ENCODE data around the gene NMUR1.

NMUR1 gene

DNA sequence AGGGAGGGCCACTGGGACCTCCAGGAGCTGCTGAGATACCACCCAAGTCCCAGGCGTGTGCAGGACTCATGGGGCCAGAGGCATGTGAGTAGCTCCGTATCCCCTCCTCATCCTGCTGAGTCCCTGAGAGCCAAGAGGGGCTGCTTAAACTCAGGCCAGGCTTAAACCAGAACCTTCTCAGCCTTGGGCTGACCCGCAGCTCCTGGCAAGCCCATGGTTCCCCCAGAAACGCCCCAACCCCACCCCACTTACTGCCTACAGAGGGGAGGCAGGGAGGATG is 2.5 kb upstream of the NMUR1 start:
- POLR2A ChIA-PET: interaction anchor here (0.6 to 1.8 kb wide), 3 partner anchors 11 to 1120 kb away, joined by 3 to 8 read pairs (median 6); partner anchors contain the start of gene NCL
- Histone ChIP-seq H3K4me3 (ENCODE audit: low read depth, low read length) (no peak overlapping the region), H3K4me1 (ENCODE audit: control insufficient read depth, insufficient read depth, low read length) (no peaks in the 10 kb centered on the region), H3K36me3 (ENCODE audit: control insufficient read depth in 2 of 2, insufficient read depth in 1 of 2, low read length in 2 of 2) (no peaks in the 10 kb centered on the region), H3K9me3 (ENCODE audit: control insufficient read depth, insufficient read depth, low read depth, low read length) (no peaks in the 10 kb centered on the region), H3K27ac (ENCODE audit: extremely low read depth, low read depth, low read length) (no peak overlapping the region)
- CTCF ChIA-PET: interaction anchor here (0.6 to 2.2 kb wide), 5 partner anchors 26 to 1421 kb away, joined by 3 to 9 read pairs (median 4); no protein-coding TSS in a partner anchor
- TF ChIP-seq, protein P1, sequence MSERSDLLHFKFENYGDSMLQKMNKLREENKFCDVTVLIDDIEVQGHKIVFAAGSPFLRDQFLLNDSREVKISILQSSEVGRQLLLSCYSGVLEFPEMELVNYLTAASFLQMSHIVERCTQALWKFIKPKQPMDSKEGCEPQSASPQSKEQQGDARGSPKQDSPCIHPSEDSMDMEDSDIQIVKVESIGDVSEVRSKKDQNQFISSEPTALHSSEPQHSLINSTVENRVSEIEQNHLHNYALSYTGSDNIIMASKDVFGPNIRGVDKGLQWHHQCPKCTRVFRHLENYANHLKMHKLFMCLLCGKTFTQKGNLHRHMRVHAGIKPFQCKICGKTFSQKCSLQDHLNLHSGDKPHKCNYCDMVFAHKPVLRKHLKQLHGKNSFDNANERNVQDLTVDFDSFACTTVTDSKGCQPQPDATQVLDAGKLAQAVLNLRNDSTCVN (tag by site-specific recombination; optimal IDR thresholded peaks at IDR 0.05): no peak
- TF ChIP-seq ZNF221 (tag by site-specific recombination; IDR thresholded peaks at IDR 0.05; ENCODE audit: borderline replicate concordance) (no peak), SP2 (tag by site-specific recombination; IDR thresholded peaks at IDR 0.05) (no peak), ZEB2 (tag by site-specific recombination; IDR thresholded peaks at IDR 0.05) (no peak), KLF1 (tag by site-specific recombination; IDR thresholded peaks at IDR 0.05) (no peak), ZNF416 (tag by site-specific recombination; IDR thresholded peaks at IDR 0.05) (no peak), HOXC10 (CRISPR knock-in tag; IDR thresholded peaks at IDR 0.05) (no peak), HOXA7 (CRISPR knock-in tag; IDR thresholded peaks at IDR 0.05; ENCODE audit: borderline replicate concordance) (no peak), ZNF510 (tag by site-specific recombination; IDR thresholded peaks at IDR 0.05; ENCODE audit: insufficient replicate concordance) (no peak), TCF7L2 (IDR thresholded peaks at IDR 0.05; ENCODE audit: borderline replicate concordance, low read depth, low read length) (no peak), GLI4 (tag by site-specific recombination; IDR thresholded peaks at IDR 0.05) (no peak)
- TF ChIP-seq, protein P2, sequence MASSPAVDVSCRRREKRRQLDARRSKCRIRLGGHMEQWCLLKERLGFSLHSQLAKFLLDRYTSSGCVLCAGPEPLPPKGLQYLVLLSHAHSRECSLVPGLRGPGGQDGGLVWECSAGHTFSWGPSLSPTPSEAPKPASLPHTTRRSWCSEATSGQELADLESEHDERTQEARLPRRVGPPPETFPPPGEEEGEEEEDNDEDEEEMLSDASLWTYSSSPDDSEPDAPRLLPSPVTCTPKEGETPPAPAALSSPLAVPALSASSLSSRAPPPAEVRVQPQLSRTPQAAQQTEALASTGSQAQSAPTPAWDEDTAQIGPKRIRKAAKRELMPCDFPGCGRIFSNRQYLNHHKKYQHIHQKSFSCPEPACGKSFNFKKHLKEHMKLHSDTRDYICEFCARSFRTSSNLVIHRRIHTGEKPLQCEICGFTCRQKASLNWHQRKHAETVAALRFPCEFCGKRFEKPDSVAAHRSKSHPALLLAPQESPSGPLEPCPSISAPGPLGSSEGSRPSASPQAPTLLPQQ (tag by site-specific recombination; IDR thresholded peaks at IDR 0.05): no peak
- TF ChIP-seq, protein P3, sequence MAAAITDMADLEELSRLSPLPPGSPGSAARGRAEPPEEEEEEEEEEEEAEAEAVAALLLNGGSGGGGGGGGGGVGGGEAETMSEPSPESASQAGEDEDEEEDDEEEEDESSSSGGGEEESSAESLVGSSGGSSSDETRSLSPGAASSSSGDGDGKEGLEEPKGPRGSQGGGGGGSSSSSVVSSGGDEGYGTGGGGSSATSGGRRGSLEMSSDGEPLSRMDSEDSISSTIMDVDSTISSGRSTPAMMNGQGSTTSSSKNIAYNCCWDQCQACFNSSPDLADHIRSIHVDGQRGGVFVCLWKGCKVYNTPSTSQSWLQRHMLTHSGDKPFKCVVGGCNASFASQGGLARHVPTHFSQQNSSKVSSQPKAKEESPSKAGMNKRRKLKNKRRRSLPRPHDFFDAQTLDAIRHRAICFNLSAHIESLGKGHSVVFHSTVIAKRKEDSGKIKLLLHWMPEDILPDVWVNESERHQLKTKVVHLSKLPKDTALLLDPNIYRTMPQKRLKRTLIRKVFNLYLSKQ (tag by site-specific recombination; IDR thresholded peaks at IDR 0.05; ENCODE audit: borderline replicate concordance): no peak
- TF ChIP-seq, protein P4, sequence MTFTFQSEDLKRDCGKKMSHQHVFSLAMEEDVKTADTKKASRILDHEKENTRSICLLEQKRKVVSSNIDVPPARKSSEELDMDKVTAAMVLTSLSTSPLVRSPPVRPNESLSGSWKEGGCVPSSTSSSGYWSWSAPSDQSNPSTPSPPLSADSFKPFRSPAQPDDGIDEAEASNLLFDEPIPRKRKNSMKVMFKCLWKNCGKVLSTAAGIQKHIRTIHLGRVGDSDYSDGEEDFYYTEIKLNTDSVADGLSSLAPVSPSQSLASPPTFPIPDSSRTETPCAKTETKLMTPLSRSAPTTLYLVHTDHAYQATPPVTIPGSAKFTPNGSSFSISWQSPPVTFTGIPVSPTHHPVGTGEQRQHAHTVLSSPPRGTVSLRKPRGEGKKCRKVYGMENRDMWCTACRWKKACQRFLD (tag by site-specific recombination; IDR thresholded peaks at IDR 0.05): no peak
- TF ChIP-seq, protein P5, sequence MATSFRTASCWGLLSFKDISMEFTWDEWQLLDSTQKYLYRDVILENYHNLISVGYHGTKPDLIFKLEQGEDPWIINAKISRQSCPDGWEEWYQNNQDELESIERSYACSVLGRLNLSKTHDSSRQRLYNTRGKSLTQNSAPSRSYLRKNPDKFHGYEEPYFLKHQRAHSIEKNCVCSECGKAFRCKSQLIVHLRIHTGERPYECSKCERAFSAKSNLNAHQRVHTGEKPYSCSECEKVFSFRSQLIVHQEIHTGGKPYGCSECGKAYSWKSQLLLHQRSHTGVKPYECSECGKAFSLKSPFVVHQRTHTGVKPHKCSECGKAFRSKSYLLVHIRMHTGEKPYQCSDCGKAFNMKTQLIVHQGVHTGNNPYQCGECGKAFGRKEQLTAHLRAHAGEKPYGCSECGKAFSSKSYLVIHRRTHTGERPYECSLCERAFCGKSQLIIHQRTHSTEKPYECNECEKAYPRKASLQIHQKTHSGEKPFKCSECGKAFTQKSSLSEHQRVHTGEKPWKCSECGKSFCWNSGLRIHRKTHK (tag by site-specific recombination; IDR thresholded peaks at IDR 0.05): no peak

DNA sequence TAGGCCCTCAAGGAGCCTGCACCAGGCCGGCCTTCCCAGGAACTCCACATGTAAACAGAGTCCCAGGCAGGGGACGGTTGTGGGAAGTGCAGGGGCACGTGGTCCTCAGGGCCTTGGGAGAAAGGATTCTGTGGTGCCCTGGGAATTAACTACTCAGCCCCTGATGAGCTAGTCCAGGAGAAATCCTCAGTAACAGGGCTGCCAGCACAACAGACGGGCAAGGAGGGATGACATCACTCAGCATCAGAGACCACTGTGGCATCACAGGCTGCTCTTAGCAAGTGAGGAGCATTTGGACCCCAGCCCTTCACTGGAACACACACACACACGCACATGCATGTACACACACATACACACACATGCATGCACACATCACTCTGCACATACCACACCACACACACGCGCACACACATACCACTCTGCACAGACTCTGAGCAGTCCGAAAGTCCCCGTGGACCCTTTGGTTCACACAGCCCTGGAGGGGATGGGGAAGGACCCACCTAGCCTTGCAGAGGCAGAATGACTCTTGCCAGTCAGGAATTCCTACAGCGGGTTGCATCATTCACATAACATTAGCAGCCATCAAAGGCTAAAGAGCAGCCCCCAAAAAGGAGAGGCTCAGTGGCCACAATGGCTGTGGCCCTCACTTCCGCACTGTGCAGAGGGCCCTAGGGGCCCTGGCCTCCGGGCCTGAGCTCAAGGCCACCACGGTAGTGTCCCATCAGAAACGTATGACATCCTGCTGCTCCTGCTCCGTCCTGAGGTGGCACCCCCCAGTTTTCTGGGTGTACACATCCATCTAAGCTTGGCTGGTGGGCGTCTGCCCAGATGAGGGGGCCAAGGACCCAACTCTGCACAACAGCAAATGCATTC is 1.9 kb upstream of the NMUR1 start:
- H3K4me1 ChIP-seq (ENCODE audit: control insufficient read depth, insufficient read depth, low read length): no peaks in the 10 kb centered on the region
- no peak overlapping the region for H3K27ac ChIP-seq (ENCODE audit: extremely low read depth, low read depth, low read length)
- ChIA-PET POLR2A (interaction anchor here (1.8 kb wide), 1 partner anchor 68 kb away, joined by 8 read pairs; the partner anchor contains the start of gene NCL), CTCF (interaction anchor here (0.6 to 2.2 kb wide), 7 partner anchors 14 to 1422 kb away, joined by 3 to 9 read pairs (median 4); no protein-coding TSS in a partner anchor)
- no peaks in the 10 kb centered on the region for H3K36me3 ChIP-seq (ENCODE audit: control insufficient read depth in 2 of 2, insufficient read depth in 1 of 2, low read length in 2 of 2)
- no peaks in the 10 kb centered on the region for H3K9me3 ChIP-seq (ENCODE audit: control insufficient read depth, insufficient read depth, low read depth, low read length)
- TF ChIP-seq MZF1 (tag by site-specific recombination; IDR thresholded peaks at IDR 0.05; ENCODE audit: borderline replicate concordance) (no peak), ZNF146 (tag by site-specific recombination; IDR thresholded peaks at IDR 0.05) (no peak), ZNF658 (tag by site-specific recombination; IDR thresholded peaks at IDR 0.05) (no peak)
- TF ChIP-seq, protein P2 (tag by site-specific recombination; IDR thresholded peaks at IDR 0.05): 0 out of 2 replicates have a peak, but pooled peaks have one; percentile 13
- TF ChIP-seq, protein P6, sequence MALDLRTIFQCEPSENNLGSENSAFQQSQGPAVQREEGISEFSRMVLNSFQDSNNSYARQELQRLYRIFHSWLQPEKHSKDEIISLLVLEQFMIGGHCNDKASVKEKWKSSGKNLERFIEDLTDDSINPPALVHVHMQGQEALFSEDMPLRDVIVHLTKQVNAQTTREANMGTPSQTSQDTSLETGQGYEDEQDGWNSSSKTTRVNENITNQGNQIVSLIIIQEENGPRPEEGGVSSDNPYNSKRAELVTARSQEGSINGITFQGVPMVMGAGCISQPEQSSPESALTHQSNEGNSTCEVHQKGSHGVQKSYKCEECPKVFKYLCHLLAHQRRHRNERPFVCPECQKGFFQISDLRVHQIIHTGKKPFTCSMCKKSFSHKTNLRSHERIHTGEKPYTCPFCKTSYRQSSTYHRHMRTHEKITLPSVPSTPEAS (tag by site-specific recombination; IDR thresholded peaks at IDR 0.05): peak; percentile 78
- H3K4me3 ChIP-seq (ENCODE audit: low read depth, low read length): no peak overlapping the region
